Measurements from ENCODE around the gene A4GNT.
A peak's percentile ranks its signal among the peaks of the same experiment; 100 is the strongest.

Gene A4GNT

DNA sequence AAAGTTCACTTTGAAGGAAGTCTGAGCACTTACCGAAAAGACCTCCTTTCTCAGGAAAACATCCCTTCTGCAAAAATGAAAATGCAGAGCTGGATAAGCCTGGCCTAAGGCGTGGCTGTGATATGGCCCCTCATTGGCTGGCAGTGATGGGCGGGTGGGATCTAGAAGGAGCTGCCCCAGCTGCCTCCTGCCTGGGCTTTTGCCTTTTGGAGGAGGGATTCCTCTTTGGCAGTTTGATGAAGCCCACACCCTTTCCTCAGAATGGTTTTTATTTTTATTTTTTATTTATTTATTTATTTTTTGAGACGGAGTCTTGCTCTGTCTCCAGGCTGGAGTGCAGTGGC, 12.8 kb downstream of the A4GNT start:
- no peak overlapping the region for H3K4me3 ChIP-seq (replicated peaks; ENCODE audit: insufficient read depth, low read length)
- no peak overlapping the region for H3K27ac ChIP-seq (replicated peaks)
- DNase-seq (ENCODE audit: low read depth in 1 of 2, low spot score in 1 of 2) = no peak
- no peaks in the 10 kb centered on the region for H3K27me3 ChIP-seq (ENCODE audit: insufficient read depth, poor library complexity, severe bottlenecking)
- TF ChIP-seq POLR2AphosphoS5 (IDR thresholded peaks at IDR 0.05; ENCODE audit: low read depth) (no peak), SPI1 (IDR thresholded peaks at IDR 0.05; ENCODE audit: borderline replicate concordance, low read depth) (no peak), CTCF (IDR thresholded peaks at IDR 0.05; ENCODE audit: insufficient read depth, low read length) (no peak), GABPA (IDR thresholded peaks at IDR 0.05; ENCODE audit: low read depth) (no peak)
- TF ChIP-seq, protein P1, sequence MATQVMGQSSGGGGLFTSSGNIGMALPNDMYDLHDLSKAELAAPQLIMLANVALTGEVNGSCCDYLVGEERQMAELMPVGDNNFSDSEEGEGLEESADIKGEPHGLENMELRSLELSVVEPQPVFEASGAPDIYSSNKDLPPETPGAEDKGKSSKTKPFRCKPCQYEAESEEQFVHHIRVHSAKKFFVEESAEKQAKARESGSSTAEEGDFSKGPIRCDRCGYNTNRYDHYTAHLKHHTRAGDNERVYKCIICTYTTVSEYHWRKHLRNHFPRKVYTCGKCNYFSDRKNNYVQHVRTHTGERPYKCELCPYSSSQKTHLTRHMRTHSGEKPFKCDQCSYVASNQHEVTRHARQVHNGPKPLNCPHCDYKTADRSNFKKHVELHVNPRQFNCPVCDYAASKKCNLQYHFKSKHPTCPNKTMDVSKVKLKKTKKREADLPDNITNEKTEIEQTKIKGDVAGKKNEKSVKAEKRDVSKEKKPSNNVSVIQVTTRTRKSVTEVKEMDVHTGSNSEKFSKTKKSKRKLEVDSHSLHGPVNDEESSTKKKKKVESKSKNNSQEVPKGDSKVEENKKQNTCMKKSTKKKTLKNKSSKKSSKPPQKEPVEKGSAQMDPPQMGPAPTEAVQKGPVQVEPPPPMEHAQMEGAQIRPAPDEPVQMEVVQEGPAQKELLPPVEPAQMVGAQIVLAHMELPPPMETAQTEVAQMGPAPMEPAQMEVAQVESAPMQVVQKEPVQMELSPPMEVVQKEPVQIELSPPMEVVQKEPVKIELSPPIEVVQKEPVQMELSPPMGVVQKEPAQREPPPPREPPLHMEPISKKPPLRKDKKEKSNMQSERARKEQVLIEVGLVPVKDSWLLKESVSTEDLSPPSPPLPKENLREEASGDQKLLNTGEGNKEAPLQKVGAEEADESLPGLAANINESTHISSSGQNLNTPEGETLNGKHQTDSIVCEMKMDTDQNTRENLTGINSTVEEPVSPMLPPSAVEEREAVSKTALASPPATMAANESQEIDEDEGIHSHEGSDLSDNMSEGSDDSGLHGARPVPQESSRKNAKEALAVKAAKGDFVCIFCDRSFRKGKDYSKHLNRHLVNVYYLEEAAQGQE (IDR thresholded peaks at IDR 0.05; ENCODE audit: insufficient replicate concordance, low read depth) = no peak

DNA sequence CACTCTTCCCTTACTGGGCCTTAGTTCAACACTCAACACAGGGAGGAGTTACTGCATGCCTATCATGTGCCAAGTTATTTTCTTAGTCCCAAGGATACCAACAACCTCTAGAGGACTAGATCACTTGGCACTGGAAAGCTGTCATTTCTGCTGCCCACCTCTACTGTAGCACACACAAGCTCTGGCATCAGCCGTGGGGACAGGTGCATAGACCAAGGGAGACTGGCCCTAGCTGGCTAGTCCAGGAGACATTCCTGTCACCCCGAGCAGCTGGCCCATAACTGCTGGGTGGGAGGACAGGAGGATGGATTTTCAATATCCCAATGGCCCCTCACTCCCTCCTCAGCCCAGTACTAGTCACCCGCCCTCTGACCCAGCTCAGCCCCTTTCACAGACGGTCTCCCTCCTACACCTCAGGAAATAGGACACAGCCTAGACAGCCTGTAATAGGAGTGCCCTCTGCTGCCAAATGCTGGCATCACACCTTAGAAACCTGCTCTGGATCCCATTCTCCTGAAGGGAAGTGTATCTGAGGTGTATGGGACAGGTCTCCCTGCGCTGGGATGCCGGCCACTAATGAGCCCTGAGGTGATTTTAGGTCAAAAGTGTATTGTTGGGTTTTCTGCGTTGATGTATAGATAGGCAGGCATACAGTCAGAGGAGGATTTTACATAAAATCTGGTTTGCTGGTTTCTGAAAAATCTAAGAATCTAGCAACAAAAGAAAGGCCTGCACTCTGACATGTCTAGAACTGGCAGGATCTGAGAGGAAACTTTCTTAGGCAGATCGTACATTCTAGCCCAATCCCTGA, 13.4 kb downstream of the A4GNT start:
- no peak overlapping the region for H3K4me3 ChIP-seq (replicated peaks; ENCODE audit: insufficient read depth, low read length)
- TF ChIP-seq SPI1 (IDR thresholded peaks at IDR 0.05; ENCODE audit: borderline replicate concordance, low read depth) (peak; percentile 64), POLR2AphosphoS5 (IDR thresholded peaks at IDR 0.05; ENCODE audit: low read depth) (no peak), GABPA (IDR thresholded peaks at IDR 0.05; ENCODE audit: low read depth) (no peak), CTCF (IDR thresholded peaks at IDR 0.05; ENCODE audit: insufficient read depth, low read length) (peak; percentile 84)
- TF ChIP-seq, protein P1 (IDR thresholded peaks at IDR 0.05; ENCODE audit: insufficient replicate concordance, low read depth) = no peak
- no peaks in the 10 kb centered on the region for H3K27me3 ChIP-seq (ENCODE audit: insufficient read depth, poor library complexity, severe bottlenecking)
- DNase-seq (ENCODE audit: low read depth in 1 of 2, low spot score in 1 of 2) = peak in 1 of 2 experiments; percentile 62
- H3K27ac ChIP-seq (replicated peaks) = no peak overlapping the region

- peak in 1 of 2 experiments; percentile 30 for DNase-seq (ENCODE audit: low read depth in 1 of 2, low spot score in 1 of 2)
- TF ChIP-seq, protein P1 (IDR thresholded peaks at IDR 0.05; ENCODE audit: insufficient replicate concordance, low read depth) = peak; percentile 14
- peak; percentile 32 for TF ChIP-seq CTCF (IDR thresholded peaks at IDR 0.05; ENCODE audit: insufficient read depth, low read length)
- TF ChIP-seq GABPA (IDR thresholded peaks at IDR 0.05; ENCODE audit: low read depth) = no peak
- Histone ChIP-seq H3K27ac (replicated peaks) (peak within 1 kb of the TSS; percentile 60), H3K4me3 (replicated peaks; ENCODE audit: insufficient read depth, low read length) (peak within 1 kb of the TSS; percentile 83), H3K27me3 (ENCODE audit: insufficient read depth, poor library complexity, severe bottlenecking) (no peaks in the 10 kb centered on the region)
Observed at GRCh38 chr3:138114988-138115971, 16.9 kb downstream of the A4GNT start, which contains the start of gene DZIP1L. DZIP1L (minus strand) TSS chr3:138115608; CDS start chr3:138103971, 11,637 bp downstream.

Measured in HL-60 (cell line).